ENCODE measurements around the gene TGM5.

Gene TGM5

GRCh38 chr15:43210172-43210745, 56.5 kb downstream of the TGM5 start:
- intact Hi-C loops (cut with DNase I; ENCODE audit: low total_unique reads), result no loop called here

DNA sequence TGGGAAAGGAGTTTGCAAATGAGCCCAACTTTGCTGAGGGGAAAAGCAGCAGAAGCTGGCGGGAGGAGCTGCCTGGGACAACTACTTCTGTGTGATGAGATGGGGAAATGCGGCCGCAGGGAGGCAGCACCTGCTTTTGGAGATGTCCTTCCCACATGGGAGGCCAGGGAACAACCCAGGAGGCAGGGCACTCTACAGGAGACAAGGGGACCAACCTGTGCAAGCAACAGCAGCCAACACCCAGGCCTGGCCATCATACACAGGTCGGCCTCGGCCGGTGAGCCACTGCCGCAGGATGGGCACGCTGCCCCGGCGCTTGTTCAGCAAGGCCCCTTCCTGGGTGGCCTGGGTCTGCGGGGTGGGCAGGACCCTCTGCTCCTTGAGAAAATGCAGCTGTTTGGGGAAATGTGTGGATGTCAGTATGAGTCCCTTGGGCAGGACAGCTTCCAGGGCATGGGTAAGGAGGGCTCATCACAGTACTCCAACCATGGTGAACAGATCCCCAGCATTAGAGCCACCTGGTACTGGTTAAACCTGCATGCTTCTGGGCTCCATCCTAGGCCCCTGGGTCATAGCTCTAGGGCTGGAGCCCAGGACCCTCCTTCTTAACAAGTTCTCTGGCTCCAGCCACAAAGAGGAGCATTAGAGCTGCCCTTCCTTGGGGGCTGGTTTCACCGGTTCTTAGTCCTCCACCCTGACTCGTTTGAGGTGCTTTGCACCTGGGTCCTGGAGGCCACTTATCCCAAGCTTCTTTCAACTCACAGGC, 57.5 kb downstream of the TGM5 start:
- no peaks in the 10 kb centered on the region for H3K36me3 ChIP-seq
- H3K27ac ChIP-seq, result no peak overlapping the region
- H3K27me3 ChIP-seq, result peaks cover 0 to 18% of the 10 kb centered on the region in 2 donors
- no peak for TF ChIP-seq CTCF (IDR thresholded peaks at IDR 0.05)
- no peak for DNase-seq
- H3K4me1 ChIP-seq, result no peaks in the 10 kb centered on the region
- H3K4me3 ChIP-seq, result no peak overlapping the region
- H3K9me3 ChIP-seq, result no peaks in the 10 kb centered on the region
- intact Hi-C loops (cut with DNase I; ENCODE audit: low total_unique reads), result no loop called here

More at GRCh38 chr15:43210172-43210745, 56.5 kb downstream of the TGM5 start:
- no peak overlapping the region for H3K27ac ChIP-seq
- TF ChIP-seq CTCF (IDR thresholded peaks at IDR 0.05), result no peak
- no peaks in the 10 kb centered on the region for H3K4me1 ChIP-seq
- H3K36me3 ChIP-seq, result no peaks in the 10 kb centered on the region
- H3K4me3 ChIP-seq, result no peak overlapping the region
- no peaks in the 10 kb centered on the region for H3K9me3 ChIP-seq
- H3K27me3 ChIP-seq, result peaks cover 0 to 18% of the 10 kb centered on the region in 2 donors
- no peak for DNase-seq

DNA sequence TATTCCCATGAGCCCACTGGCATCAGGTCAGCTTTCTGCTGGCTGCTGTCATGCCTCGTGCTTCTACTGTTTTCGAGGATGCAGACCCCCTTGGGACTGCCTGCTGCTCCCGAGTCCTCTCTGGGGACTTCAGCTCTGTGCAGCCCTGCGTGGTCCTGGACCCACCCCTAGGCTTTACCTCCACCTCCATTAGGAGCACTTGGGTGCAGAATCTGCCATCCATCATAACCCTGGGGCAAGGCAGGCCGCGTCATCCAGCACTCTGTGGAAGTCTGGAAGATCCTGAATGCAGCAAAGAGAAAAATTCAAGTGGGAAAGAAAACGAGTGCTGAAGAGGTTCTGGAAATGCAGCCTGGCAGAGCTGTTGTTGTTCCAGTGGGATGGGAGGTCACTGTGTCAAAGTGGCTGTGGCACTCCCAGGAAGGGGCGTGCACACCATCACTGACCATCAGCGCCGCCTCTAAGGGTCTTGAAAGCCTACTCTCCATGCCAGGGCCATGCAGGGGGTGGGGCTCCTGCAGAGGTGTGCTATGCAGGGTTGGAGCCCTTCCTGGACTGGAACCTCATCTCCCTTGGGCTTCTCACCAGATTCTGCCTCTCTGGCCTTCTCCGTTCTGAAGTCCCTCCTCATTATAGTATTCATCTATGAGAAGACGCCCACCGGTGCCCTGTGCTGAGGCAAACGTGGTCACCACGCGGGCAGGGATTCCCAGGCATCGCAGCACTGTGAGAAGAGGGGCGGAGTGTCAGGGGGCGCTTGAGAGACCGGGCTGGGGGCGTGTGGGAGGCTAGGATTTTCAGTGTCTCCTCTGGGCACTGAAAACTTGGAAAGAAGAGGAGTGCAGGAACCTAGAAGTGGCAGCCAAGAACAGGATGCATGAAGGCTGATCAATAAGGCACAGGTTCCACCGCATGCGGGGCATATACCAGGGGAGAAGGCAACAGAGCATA, 58.4 kb downstream of the TGM5 start:
- Histone ChIP-seq H3K9me3 (no peaks in the 10 kb centered on the region), H3K27ac (no peak overlapping the region), H3K4me3 (no peak overlapping the region), H3K4me1 (no peaks in the 10 kb centered on the region), H3K36me3 (no peaks in the 10 kb centered on the region), H3K27me3 (peaks cover 0 to 18% of the 10 kb centered on the region in 2 donors)
- intact Hi-C loops (cut with DNase I; ENCODE audit: low total_unique reads), result no loop called here
- no peak for TF ChIP-seq CTCF (IDR thresholded peaks at IDR 0.05)
- DNase-seq, result no peak

GRCh38 chr15:43207024-43207423, 59.7 kb downstream of the TGM5 start:
- no peaks in the 10 kb centered on the region for H3K36me3 ChIP-seq
- no peak for DNase-seq
- TF ChIP-seq CTCF (IDR thresholded peaks at IDR 0.05), result no peak
- H3K27ac ChIP-seq, result no peak overlapping the region
- no peaks in the 10 kb centered on the region for H3K4me1 ChIP-seq
- H3K4me3 ChIP-seq, result no peak overlapping the region
- intact Hi-C loops (cut with DNase I; ENCODE audit: low total_unique reads), result no loop called here
- H3K27me3 ChIP-seq, result peaks cover 0 to 18% of the 10 kb centered on the region in 2 donors
- H3K9me3 ChIP-seq, result no peaks in the 10 kb centered on the region

- no peak for TF ChIP-seq CTCF (IDR thresholded peaks at IDR 0.05)
- intact Hi-C loops (cut with DNase I; ENCODE audit: low total_unique reads), result no loop called here
- Histone ChIP-seq H3K4me1 (no peaks in the 10 kb centered on the region), H3K27ac (no peak overlapping the region), H3K4me3 (no peak overlapping the region), H3K9me3 (no peaks in the 10 kb centered on the region), H3K27me3 (peaks cover 0 to 14% of the 10 kb centered on the region in 2 donors), H3K36me3 (no peaks in the 10 kb centered on the region)
- DNase-seq, result no peak
Measured at GRCh38 chr15:43206054-43206453, 60.7 kb downstream of the TGM5 start.
